Lower lobe of right lung (tissue), 2 donors: Measurements from ENCODE around the gene UPF3B. TPM values are rescaled to one million over a fixed set of nuclear protein-coding genes. Genes with fewer than 3 reads are reported as not detected.

Experiments
- ATAC-seq, 2 donors: fragments of 200-7000 bp; cut with Tn5 transposase; one replicate each; pipeline ENCODE4 v1.9.1; 2020 to 2022; ENCODE audit warnings: mild to moderate bottlenecking in 2 of 2, moderate library complexity in 2 of 2
- DNase-seq: peaks from one replicate; pipeline ENCODE4 v3.0.0-alpha.2; 2020
- H3K27ac ChIP-seq: fragments of 200-600 bp; one replicate; pipeline ENCODE4 v1.8.0; 2022
- H3K27me3 ChIP-seq: fragments of 200-600 bp; one replicate; pipeline ENCODE4 v1.8.0; 2022; ENCODE audit warnings: low read depth
- H3K36me3 ChIP-seq: fragments of 200-600 bp; one replicate; pipeline ENCODE4 v1.8.0; 2022; ENCODE audit warnings: mild to moderate bottlenecking
- H3K4me1 ChIP-seq: fragments of 200-600 bp; one replicate; pipeline ENCODE4 v1.8.0; 2022
- H3K4me3 ChIP-seq: fragments of 200-600 bp; one replicate; pipeline ENCODE4 v1.8.0; 2022; ENCODE audit warnings: mild to moderate bottlenecking
- H3K9me3 ChIP-seq: fragments of 200-600 bp; one replicate; pipeline ENCODE4 v1.8.0; 2022
- intact Hi-C: fragments of 100-400 bp; cut with DNase I; formaldehyde crosslinking; loops from one replicate; pipeline ENCODE4 v1.11.0; 2022
- total RNA-seq: library from RNA; stranded (reverse); fragmentation: NEBNext Ultra II Directional; extraction: Animal tissue kit (Norgen Biotek cat#: 25700); gene quantifications from one replicate; pipeline ENCODE4 v1.2.1, GENCODE V29; 2021
- TF ChIP-seq, protein P1 (sequence below): fragments of 200-600 bp; IDR thresholded peaks from one replicate; pipeline ENCODE4 v1.8.0; 2022; ENCODE audit warnings: antibody characterized with exemption, mild to moderate bottlenecking
- donor health status: DM: no; HTN: yes; CAD: no; lungs with severe emphysema.

Gene UPF3B
- total RNA-seq, 1 donor from 2014 or later = 6.6 TPM

DNA sequence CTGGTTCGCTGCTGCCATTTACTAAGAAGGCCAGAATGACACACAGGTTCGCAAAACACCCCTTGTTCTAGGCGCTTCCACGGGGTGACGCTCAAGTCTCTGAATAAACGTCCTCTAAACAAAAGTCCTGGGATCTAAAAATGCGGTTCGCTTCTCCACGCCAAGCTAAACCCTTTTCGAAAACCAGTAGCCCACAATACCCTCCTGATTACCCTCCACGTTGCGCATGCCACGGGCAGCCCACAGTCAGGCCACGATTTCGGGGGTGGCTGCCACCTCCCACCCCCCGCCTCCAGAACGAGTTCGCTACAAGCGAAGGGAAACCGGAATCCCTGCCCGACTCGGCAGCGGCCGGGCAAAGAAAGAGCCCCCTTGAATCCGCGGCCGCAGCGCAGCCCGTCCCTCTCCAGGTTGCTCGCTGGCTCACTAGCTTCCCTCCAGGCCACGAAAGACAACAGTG, 61.8 kb downstream of the UPF3B start:
- DNase-seq (no peak), ATAC-seq (peak; percentile 52 to 53)
- no peaks in the 10 kb centered on the region for H3K27me3 ChIP-seq
- peak overlapping the region; percentile 71 for H3K4me3 ChIP-seq
- peak overlapping the region; percentile 91 for H3K27ac ChIP-seq
- TF ChIP-seq, protein P1, sequence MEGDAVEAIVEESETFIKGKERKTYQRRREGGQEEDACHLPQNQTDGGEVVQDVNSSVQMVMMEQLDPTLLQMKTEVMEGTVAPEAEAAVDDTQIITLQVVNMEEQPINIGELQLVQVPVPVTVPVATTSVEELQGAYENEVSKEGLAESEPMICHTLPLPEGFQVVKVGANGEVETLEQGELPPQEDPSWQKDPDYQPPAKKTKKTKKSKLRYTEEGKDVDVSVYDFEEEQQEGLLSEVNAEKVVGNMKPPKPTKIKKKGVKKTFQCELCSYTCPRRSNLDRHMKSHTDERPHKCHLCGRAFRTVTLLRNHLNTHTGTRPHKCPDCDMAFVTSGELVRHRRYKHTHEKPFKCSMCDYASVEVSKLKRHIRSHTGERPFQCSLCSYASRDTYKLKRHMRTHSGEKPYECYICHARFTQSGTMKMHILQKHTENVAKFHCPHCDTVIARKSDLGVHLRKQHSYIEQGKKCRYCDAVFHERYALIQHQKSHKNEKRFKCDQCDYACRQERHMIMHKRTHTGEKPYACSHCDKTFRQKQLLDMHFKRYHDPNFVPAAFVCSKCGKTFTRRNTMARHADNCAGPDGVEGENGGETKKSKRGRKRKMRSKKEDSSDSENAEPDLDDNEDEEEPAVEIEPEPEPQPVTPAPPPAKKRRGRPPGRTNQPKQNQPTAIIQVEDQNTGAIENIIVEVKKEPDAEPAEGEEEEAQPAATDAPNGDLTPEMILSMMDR = peak; percentile 15
- H3K36me3 ChIP-seq = peaks cover 25% of the 10 kb centered on the region
- H3K4me1 ChIP-seq = peaks cover 24% of the 10 kb centered on the region
- intact Hi-C loops = no loop called here
- H3K9me3 ChIP-seq = no peaks in the 10 kb centered on the region

- no peak overlapping the region for H3K4me3 ChIP-seq
- intact Hi-C loops = no loop called here
- DNase-seq = no peak
- TF ChIP-seq, protein P1 = peak; percentile 41
- no peaks in the 10 kb centered on the region for H3K27me3 ChIP-seq
- H3K4me1 ChIP-seq = peaks cover 17% of the 10 kb centered on the region
- peaks cover 38% of the 10 kb centered on the region for H3K36me3 ChIP-seq
- no peaks in the 10 kb centered on the region for H3K9me3 ChIP-seq
- H3K27ac ChIP-seq = no peak overlapping the region
- peak in 1 of 2 donors; percentile 62 for ATAC-seq
Observed at GRCh38 chrX:119784747-119785446, 67.9 kb downstream of the UPF3B start.

Other genes with a start within 250 kb of the UPF3B start
- 7.3 TPM for gene NKRF, start 246.5 kb downstream of the UPF3B start, total RNA-seq
- 21.7 TPM for gene SEPTIN6, start 159.8 kb downstream of the UPF3B start, total RNA-seq
- 9.6 TPM for gene SOWAHD, start 94.4 kb downstream of the UPF3B start, total RNA-seq
- 1,325 TPM for gene RPL39, start 61.3 kb downstream of the UPF3B start, total RNA-seq
- 13.5 TPM for gene RNF113A, start 18.8 kb upstream of the UPF3B start, total RNA-seq
- 79.2 TPM for gene NDUFA1, start 18.9 kb upstream of the UPF3B start, total RNA-seq
- 4.8 TPM for gene AKAP14, start 42.9 kb upstream of the UPF3B start, total RNA-seq
- 8.8 TPM for gene NKAP, start 90.8 kb upstream of the UPF3B start, total RNA-seq
- gene RHOXF2B, start 224.7 kb upstream of the UPF3B start, total RNA-seq = not detected